Measurements from ENCODE around the gene RAB21.

GRCh38 chr12:71772735-71773134 is 18.1 kb downstream of the RAB21 start:
- TF ChIP-seq CTCF (IDR thresholded peaks at IDR 0.05; ENCODE audit: insufficient read depth, low read length, poor library complexity, severe bottlenecking) (no peak), EZH2phosphoT487 (conservative IDR thresholded peaks at IDR 0.05; ENCODE audit: low read length) (no peak)
